IMR-90 (cell line): ENCODE data around the gene INPP5J. TPM values are rescaled to one million over a fixed set of nuclear protein-coding genes. Genes with fewer than 3 reads are reported as not detected.

Source experiments
- ATAC-seq: fragments of 200-7000 bp; cut with Tn5 transposase; 2 replicates; pipeline ENCODE4 v1.9.1; 2020; ENCODE audit warnings: low read depth, mild to moderate bottlenecking, moderate library complexity
- BruUV-seq: library from RNA; stranded (reverse); fragments of 400-500 nt; replicated peaks from 2 replicates; lab custom pipeline; 2021; lab: Mats Ljungman, UMichigan
- CTCF ChIA-PET: fragments of 300-600 bp; formaldehyde crosslinking; extraction: SDS; loops from one replicate; lab custom pipeline; 2021; ENCODE audit warnings: antibody characterized with exemption; lab: Yijun Ruan, JAX
- POLR2A ChIA-PET: fragments of 300-600 bp; sonication (Branson Sonifier 250); formaldehyde crosslinking; loops from one replicate; lab custom pipeline; 2022; ENCODE audit warnings: antibody characterized with exemption; ENCODE audit not compliant: unreplicated experiment; lab: Charles Lee
- DNase-seq: peaks from one replicate; pipeline ENCODE4 v3.0.0; 2013
- H2AFZ ChIP-seq: replicated peaks from 2 replicates; pipeline ENCODE3; 2013; ENCODE audit warnings: low read length, mild to moderate bottlenecking; ENCODE audit not compliant: poor library complexity
- H2AK5ac ChIP-seq: 2 replicates; pipeline ENCODE4 v1.6.1; 2013; ENCODE audit warnings: low read depth, low read length, inconsistent platforms
- H2AK9ac ChIP-seq: replicated peaks from 2 replicates; pipeline ENCODE3; 2013; ENCODE audit warnings: mild to moderate bottlenecking, low read depth, low read length, moderate library complexity; ENCODE audit not compliant: poor library complexity
- H2BK120ac ChIP-seq: 2 replicates; pipeline ENCODE4 v1.6.1; 2013; ENCODE audit warnings: low read depth, low read length, inconsistent platforms
- H2BK15ac ChIP-seq: 3 replicates; pipeline ENCODE4 v1.6.1; 2013; ENCODE audit warnings: low read depth, low read length, inconsistent platforms
- H2BK20ac ChIP-seq: 2 replicates; pipeline ENCODE4 v1.6.1; 2013; ENCODE audit warnings: low read depth, mild to moderate bottlenecking, inconsistent platforms, low read length, moderate library complexity
- H2BK5ac ChIP-seq: 2 replicates; pipeline ENCODE4 v1.6.1; 2013; ENCODE audit warnings: mild to moderate bottlenecking, low read depth, low read length, inconsistent platforms; ENCODE audit not compliant: poor library complexity, severe bottlenecking
- H3K14ac ChIP-seq: replicated peaks from 2 replicates; pipeline ENCODE4 v1.6.1; 2013; ENCODE audit warnings: low read depth, low read length, inconsistent platforms
- H3K18ac ChIP-seq: 2 replicates; pipeline ENCODE4 v1.6.1; 2013; ENCODE audit warnings: low read depth, low read length, control low read depth
- H3K23ac ChIP-seq: 2 replicates; pipeline ENCODE4 v1.6.1; 2013; ENCODE audit warnings: low read depth, low read length, inconsistent platforms
- H3K27ac ChIP-seq: 2 replicates; pipeline ENCODE4 v1.5.1; 2013; ENCODE audit warnings: mild to moderate bottlenecking, control low read depth, low read length; ENCODE audit not compliant: insufficient read depth
- H3K27me3 ChIP-seq: 2 replicates; pipeline ENCODE4 v1.6.1; 2013; ENCODE audit warnings: low read length; ENCODE audit not compliant: control insufficient read depth, insufficient read depth
- H3K36me3 ChIP-seq: 2 replicates; pipeline ENCODE4 v1.6.1; 2013; ENCODE audit warnings: low read length, mixed read lengths; ENCODE audit not compliant: control insufficient read depth, insufficient read depth
- H3K4ac ChIP-seq: 2 replicates; pipeline ENCODE4 v1.6.1; 2013; ENCODE audit warnings: low read depth, low read length, inconsistent platforms
- H3K4me1 ChIP-seq: 2 replicates; pipeline ENCODE4 v1.6.1; 2013; ENCODE audit warnings: low read length, mixed read lengths; ENCODE audit not compliant: control insufficient read depth, insufficient read depth
- H3K4me2 ChIP-seq: 2 replicates; pipeline ENCODE4 v1.6.1; 2013; ENCODE audit warnings: low read depth, mild to moderate bottlenecking, control low read depth, low read length, moderate library complexity
- H3K4me3 ChIP-seq: 2 replicates; pipeline ENCODE4 v1.5.1; 2013; ENCODE audit warnings: low read depth, mild to moderate bottlenecking, control low read depth, low read length, moderate library complexity; ENCODE audit not compliant: insufficient read depth
- H3K56ac ChIP-seq: 2 replicates; pipeline ENCODE4 v1.6.1; 2013; ENCODE audit warnings: low read length, inconsistent platforms; ENCODE audit not compliant: insufficient read depth; ENCODE audit errors: extremely low read depth
- H3K79me1 ChIP-seq, 2 experiments: 2 replicates each; pipeline ENCODE4 v1.6.1; 2013; ENCODE audit warnings: low read length in 2 of 2, inconsistent platforms in 1 of 2, low read depth in 1 of 2
- H3K9ac ChIP-seq: 2 replicates; pipeline ENCODE4 v1.6.1; 2013; ENCODE audit warnings: low read depth, low read length, control low read depth
- H3K9me1 ChIP-seq: 2 replicates; pipeline ENCODE4 v1.6.1; 2013; ENCODE audit warnings: low read length, inconsistent platforms; ENCODE audit not compliant: insufficient read depth
- H3K9me3 ChIP-seq: 2 replicates; pipeline ENCODE4 v1.6.1; 2013; ENCODE audit warnings: low read length; ENCODE audit not compliant: control insufficient read depth, insufficient read depth
- H4K20me1 ChIP-seq: 2 replicates; pipeline ENCODE4 v1.6.1; 2013; ENCODE audit warnings: low read length, inconsistent platforms; ENCODE audit not compliant: insufficient read depth
- H4K5ac ChIP-seq: 2 replicates; pipeline ENCODE4 v1.6.1; 2013; ENCODE audit warnings: mild to moderate bottlenecking, low read depth, low read length, control low read depth
- H4K8ac ChIP-seq, 2 experiments: 2 replicates each; pipeline ENCODE4 v1.6.1; 2013; ENCODE audit warnings: low read depth in 2 of 2, low read length in 2 of 2, control low read depth in 1 of 2, inconsistent platforms in 1 of 2
- H4K91ac ChIP-seq: 2 replicates; pipeline ENCODE4 v1.6.1; 2013; ENCODE audit warnings: low read depth, low read length, inconsistent platforms; ENCODE audit not compliant: insufficient read depth
- BHLHE40 ChIP-seq: fragments of 150-350 bp; IDR thresholded peaks from 2 replicates; pipeline ENCODE4 v1.6.1; 2016; ENCODE audit warnings: mild to moderate bottlenecking, low read depth, low read length
- CTCF ChIP-seq: conservative IDR thresholded peaks from 2 replicates; pipeline ENCODE4 v1.5.1; 2012; ENCODE audit warnings: mild to moderate bottlenecking, low read depth, low read length, improper control_type of control experiment
- MAZ ChIP-seq: IDR thresholded peaks from 2 replicates; pipeline ENCODE4 v1.6.1; 2012; ENCODE audit warnings: low read depth, mild to moderate bottlenecking, low read length, improper control_type of control experiment, moderate library complexity, borderline replicate concordance
- MXI1 ChIP-seq: IDR thresholded peaks from 2 replicates; pipeline ENCODE4 v1.6.1; 2012; ENCODE audit warnings: low read depth, mild to moderate bottlenecking, low read length, moderate library complexity, borderline replicate concordance
- RAD21 ChIP-seq: IDR thresholded peaks from 2 replicates; pipeline ENCODE4 v1.6.1; 2012; ENCODE audit warnings: low read length, improper control_type of control experiment
- RFX5 ChIP-seq: IDR thresholded peaks from 2 replicates; pipeline ENCODE4 v1.8.0; 2012; ENCODE audit warnings: low read depth, mild to moderate bottlenecking, low read length, moderate library complexity
- SMC3 ChIP-seq: fragments of 150-350 bp; IDR thresholded peaks from 2 replicates; pipeline ENCODE4 v1.6.1; 2016; ENCODE audit warnings: low read depth, mild to moderate bottlenecking, antibody characterized with exemption, low read length, moderate library complexity
- WGBS, 2 experiments: methylation state at CpG; one replicate each; pipeline versions ENCODE4 v1.1.5 to v1.1.7; 2013; ENCODE audit warnings: missing lambda C conversion rate in 2 of 2; ENCODE audit not compliant: insufficient read length in 1 of 2; ENCODE audit errors: extremely low coverage in 2 of 2; 5-methylcytosine and 5-hydroxymethylcytosine counted together
- dilution Hi-C: fragments of 300-500 bp; cut with HindIII; formaldehyde crosslinking; loops from one replicate; pipeline ENCODE4 v1.14.3; 2018; ENCODE audit warnings: low sequenced_read_pairs; ENCODE audit not compliant: unreplicated experiment
- in situ Hi-C: fragments of 300-500 bp; cut with MboI; formaldehyde crosslinking; loops from 3 replicates; pipeline ENCODE4 v1.14.3; 2019; ENCODE audit warnings: low sequenced_read_pairs, inconsistent platforms, mixed read lengths
- intact Hi-C: fragments of 100-400 bp; cut with micrococcal nuclease; formaldehyde crosslinking; loops from 2 replicates; pipeline ENCODE4 v1.10.0; 2022
- polyA plus RNA-seq, 3 experiments: library from polyadenylated mRNA; depleted of rRNA; stranded (reverse); fragments of >200 nt; gene quantifications; 2 replicates each; pipeline ENCODE4 v1.2.3, GENCODE V29; 2012; ENCODE audit warnings: low replicate concordance in 1 of 3
- total RNA-seq: library from RNA; depleted of rRNA; stranded (reverse); fragments of >200 nt; gene quantifications from 2 replicates; pipeline ENCODE4 v1.2.3, GENCODE V29; 2012

Gene INPP5J
- total and polyA plus RNA-seq, 2 of the 4 experiments (the other 2 are of a cell fraction), result 0.36 to 2.2 TPM

GRCh38 chr22:31130873-31131272 lies 8.1 kb downstream of the INPP5J start:
- in situ Hi-C loops, result no loop called here
- WGBS, 2 experiments, result 60% methylated on average over 1 of the region's 2 CpGs; no CpG with 5 or more reads in 1 of the 2 experiments
- no peak overlapping the region for H3K4me2 ChIP-seq
- no peaks in the 10 kb centered on the region; the same call in 1 of the 2 replicates for H3K27me3 ChIP-seq
- no peak overlapping the region for H3K23ac ChIP-seq
- no TSS peak for BruUV-seq
- DNase-seq, result no peak
- ChIA-PET POLR2A (no interaction called here), CTCF (no interaction called here)
- no peak overlapping the region for H3K27ac ChIP-seq
- H3K36me3 ChIP-seq, result no peaks in the 10 kb centered on the region
- H3K9ac ChIP-seq, result no peak overlapping the region
- H3K9me1 ChIP-seq, result no peaks in the 10 kb centered on the region
- H3K79me1 ChIP-seq, result no peaks in the 10 kb centered on the region
- H3K9me3 ChIP-seq, result no peaks in the 10 kb centered on the region
- no peak overlapping the region for H4K8ac ChIP-seq
- no peak overlapping the region for H2BK20ac ChIP-seq
- no peak overlapping the region for H3K14ac ChIP-seq
- H4K5ac ChIP-seq, result no peak overlapping the region
- H3K4me1 ChIP-seq, result no peaks in the 10 kb centered on the region
- H3K4me3 ChIP-seq, result no peak overlapping the region
- no peak overlapping the region for H2BK120ac ChIP-seq
- no peak overlapping the region for H3K56ac ChIP-seq
- H2BK15ac ChIP-seq, result no peak overlapping the region
- intact Hi-C loops, result no loop called here
- H2AK9ac ChIP-seq, result no peak overlapping the region
- TF ChIP-seq CTCF (no peak), MAZ (no peak), RFX5 (no peak), RAD21 (no peak), BHLHE40 (no peak), SMC3 (no peak), MXI1 (no peak)
- no peak overlapping the region for H3K4ac ChIP-seq
- H4K20me1 ChIP-seq, result no peaks in the 10 kb centered on the region
- H4K91ac ChIP-seq, result no peak overlapping the region
- no peak overlapping the region for H2BK5ac ChIP-seq
- no peak for ATAC-seq
- H2AK5ac ChIP-seq, result no peak overlapping the region
- no peak overlapping the region for H2AFZ ChIP-seq
- H3K18ac ChIP-seq, result no peak overlapping the region
- dilution Hi-C loops, result no loop called here
